ENCODE results near the gene IER5L.
"Not testable (repeated sequence)": the region's sequence is repeated elsewhere in the genome, so short reads cannot be mapped to it uniquely, and the experiment has no call there.

The IER5L gene

DNA sequence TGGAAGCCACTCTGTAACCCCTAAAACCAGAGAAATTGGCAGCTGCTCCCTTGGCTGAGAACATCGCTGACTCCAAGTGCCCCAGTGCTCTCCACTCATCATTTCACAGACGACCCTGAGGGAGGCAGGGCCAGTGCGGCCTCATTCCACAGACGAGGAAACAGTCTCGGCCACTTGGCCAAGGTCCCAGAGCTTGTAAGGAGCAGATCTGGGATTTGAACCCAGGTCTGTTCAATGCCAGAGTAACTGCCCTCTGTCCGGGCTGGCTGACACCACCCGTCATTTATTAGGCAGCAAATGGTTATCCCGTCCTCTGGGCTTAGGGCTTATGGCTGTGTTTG, 19.9 kb upstream of the IER5L start:
- ATAC-seq (no peak), DNase-seq (no peak)
- Mint-ChIP-seq H3K4me1 (peaks cover 4% of the 10 kb centered on the region), H3K27me3 (peaks cover 9% of the 10 kb centered on the region), H3K36me3 (ENCODE audit: low read depth) (no peaks in the 10 kb centered on the region), H3K4me3 (no peak overlapping the region), H3K9me3 (no peaks in the 10 kb centered on the region), H3K27ac (no peak overlapping the region)

- not testable (repeated sequence) for H3K4me1 Mint-ChIP-seq; ATAC-seq; H3K27ac Mint-ChIP-seq; DNase-seq; H3K4me3 Mint-ChIP-seq; H3K36me3 Mint-ChIP-seq (ENCODE audit: low read depth); H3K9me3 Mint-ChIP-seq; H3K27me3 Mint-ChIP-seq
These were observed 19.0 kb upstream of the IER5L start for GRCh38 chr9:129197045-129197444.

DNA sequence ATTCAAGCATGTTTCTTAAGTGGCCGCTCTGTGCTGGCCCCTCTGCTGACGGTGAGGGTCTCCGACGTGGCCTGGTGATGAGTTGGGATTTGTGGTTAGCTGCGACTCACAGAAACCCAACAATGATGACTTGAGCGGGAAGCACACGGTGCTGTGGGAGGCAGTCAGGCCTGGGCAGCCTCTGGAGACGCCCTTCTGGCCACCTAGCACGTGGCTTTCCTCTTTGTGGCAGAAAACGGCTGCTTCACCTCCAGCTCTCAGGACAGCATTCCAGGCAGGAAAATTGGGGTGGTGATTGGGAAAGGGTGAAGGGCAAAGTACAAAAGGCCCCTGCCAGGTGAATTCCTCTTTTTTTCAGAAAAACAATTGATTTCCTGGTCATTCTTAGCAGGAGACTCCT, 17.5 kb upstream of the IER5L start:
- Mint-ChIP-seq H3K4me1 (no peaks in the 10 kb centered on the region), H3K9me3 (no peaks in the 10 kb centered on the region), H3K4me3 (no peak overlapping the region), H3K36me3 (ENCODE audit: low read depth) (no peaks in the 10 kb centered on the region), H3K27ac (no peak overlapping the region), H3K27me3 (peaks cover 9% of the 10 kb centered on the region)
- DNase-seq: no peak
- no peak for ATAC-seq

DNA sequence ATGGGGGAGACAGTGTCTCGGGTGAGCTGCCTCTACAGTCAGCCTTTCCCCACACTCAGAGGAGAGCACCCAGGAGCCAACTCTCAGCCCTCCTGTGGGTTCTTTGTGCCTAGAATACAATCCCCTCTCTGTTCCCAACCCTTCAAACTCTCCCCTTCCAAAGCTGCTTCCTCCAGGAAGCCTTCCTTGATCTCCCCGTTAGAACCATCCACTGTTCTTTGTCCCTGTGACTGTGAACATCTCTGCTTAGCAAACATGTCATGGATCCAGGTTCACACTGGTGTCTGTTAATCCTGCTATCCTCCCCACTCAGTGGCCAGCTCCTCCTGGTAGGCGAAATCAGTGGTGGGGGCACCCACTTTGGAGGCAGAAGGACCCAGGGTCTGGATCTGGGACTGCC, 16.2 kb upstream of the IER5L start:
- H3K4me1 Mint-ChIP-seq: no peaks in the 10 kb centered on the region

DNA sequence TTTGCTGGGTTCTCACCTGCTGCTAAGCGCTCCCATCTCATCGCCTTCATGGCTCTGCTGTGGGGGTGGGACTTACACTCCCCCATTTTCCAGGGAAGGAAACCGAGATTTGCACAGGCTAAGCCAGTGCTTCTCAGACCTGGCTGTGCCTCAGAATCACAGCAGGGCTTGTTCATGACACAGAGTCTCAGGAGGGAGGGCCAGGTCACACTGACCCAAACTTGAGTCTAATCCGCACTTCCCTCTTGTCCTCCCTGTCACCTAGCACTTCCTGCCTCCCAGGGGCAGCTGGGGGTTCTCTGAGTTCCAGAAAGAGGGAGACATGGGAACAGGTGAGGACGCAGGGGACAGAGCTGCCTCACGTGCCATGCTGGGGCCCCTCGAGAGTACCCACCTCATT, 15.6 kb upstream of the IER5L start:
- Mint-ChIP-seq H3K36me3 (ENCODE audit: low read depth) (no peaks in the 10 kb centered on the region), H3K27ac (no peak overlapping the region), H3K4me1 (no peaks in the 10 kb centered on the region), H3K4me3 (no peak overlapping the region), H3K9me3 (no peaks in the 10 kb centered on the region), H3K27me3 (peaks cover 9% of the 10 kb centered on the region)
- ATAC-seq: no peak
- DNase-seq: no peak

More for the DNA sequence above, 16.2 kb upstream of the IER5L start:
- no peaks in the 10 kb centered on the region for H3K36me3 Mint-ChIP-seq (ENCODE audit: low read depth)
- no peak overlapping the region for H3K27ac Mint-ChIP-seq
- ATAC-seq (no peak), DNase-seq (no peak)
- H3K9me3 Mint-ChIP-seq: no peaks in the 10 kb centered on the region
- H3K27me3 Mint-ChIP-seq: peaks cover 9% of the 10 kb centered on the region
- H3K4me3 Mint-ChIP-seq: no peak overlapping the region

DNA sequence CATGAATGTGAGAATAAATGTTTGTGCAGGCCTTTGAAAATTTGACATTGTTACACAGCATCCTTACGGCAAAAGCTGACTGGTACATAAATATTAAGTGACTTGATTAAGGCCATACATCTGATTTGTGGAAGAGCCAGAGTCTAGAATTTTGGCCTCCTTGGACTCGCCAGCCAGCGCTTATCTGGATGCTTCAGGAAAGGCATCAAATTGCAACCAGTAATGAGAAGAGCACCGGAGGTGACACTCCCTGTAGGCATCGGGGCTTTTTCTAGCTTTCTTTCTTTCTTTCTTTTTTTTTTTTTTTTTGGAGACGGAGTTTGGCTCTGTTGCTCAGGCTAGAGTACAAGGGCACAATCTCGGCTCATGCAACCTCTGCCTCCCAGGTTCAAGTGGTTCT, 13.2 kb upstream of the IER5L start:
- H3K4me3 Mint-ChIP-seq: no peak overlapping the region
- peaks cover 3% of the 10 kb centered on the region for H3K9me3 Mint-ChIP-seq
- ATAC-seq (no peak), DNase-seq (no peak)
- H3K4me1 Mint-ChIP-seq: no peaks in the 10 kb centered on the region
- H3K27me3 Mint-ChIP-seq: peaks cover 7% of the 10 kb centered on the region
- H3K36me3 Mint-ChIP-seq (ENCODE audit: low read depth): no peaks in the 10 kb centered on the region
- no peak overlapping the region for H3K27ac Mint-ChIP-seq

- ATAC-seq; H3K27me3 Mint-ChIP-seq; DNase-seq; H3K4me1 Mint-ChIP-seq; H3K9me3 Mint-ChIP-seq; H3K27ac Mint-ChIP-seq; H3K36me3 Mint-ChIP-seq (ENCODE audit: low read depth); H3K4me3 Mint-ChIP-seq: not testable (repeated sequence)
These were observed 11.9 kb upstream of the IER5L start for GRCh38 chr9:129189971-129190370.

DNA sequence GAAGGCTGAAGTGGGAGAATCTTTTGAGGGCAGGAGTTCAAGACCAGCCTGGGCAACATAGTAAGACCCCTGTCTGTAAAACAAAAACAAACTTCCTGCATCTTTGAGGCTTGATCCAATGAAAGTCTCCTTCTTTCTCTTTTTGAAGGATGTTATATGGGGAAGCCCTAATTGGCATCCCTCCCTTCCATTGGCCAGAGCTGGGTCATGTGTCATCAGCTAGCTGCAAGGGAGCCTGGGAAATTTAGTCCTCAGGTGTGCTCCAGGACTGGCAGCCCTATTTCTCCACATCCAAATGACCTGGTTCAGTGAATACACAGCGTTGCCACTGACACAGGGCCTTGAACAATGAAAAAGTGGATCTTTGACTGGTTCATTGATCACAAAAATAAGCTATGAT, 9.0 kb upstream of the IER5L start:
- H3K27me3 Mint-ChIP-seq: no peaks in the 10 kb centered on the region
- DNase-seq (no peak), ATAC-seq (no peak)
- no peak overlapping the region for H3K27ac Mint-ChIP-seq
- no peak overlapping the region for H3K4me3 Mint-ChIP-seq
- H3K9me3 Mint-ChIP-seq: peaks cover 3% of the 10 kb centered on the region
- no peaks in the 10 kb centered on the region for H3K36me3 Mint-ChIP-seq (ENCODE audit: low read depth)
- no peaks in the 10 kb centered on the region for H3K4me1 Mint-ChIP-seq

- H3K9me3 Mint-ChIP-seq: peaks cover 3% of the 10 kb centered on the region
- H3K36me3 Mint-ChIP-seq (ENCODE audit: low read depth): no peaks in the 10 kb centered on the region
- H3K27ac Mint-ChIP-seq: no peak overlapping the region
- DNase-seq: no peak
- H3K27me3 Mint-ChIP-seq: no peaks in the 10 kb centered on the region
- no peak for ATAC-seq
- no peaks in the 10 kb centered on the region for H3K4me1 Mint-ChIP-seq
- H3K4me3 Mint-ChIP-seq: no peak overlapping the region
These were observed 7.9 kb upstream of the IER5L start for GRCh38 chr9:129185991-129186390.

- Mint-ChIP-seq H3K4me3 (no peak overlapping the region), H3K9me3 (peaks cover 3% of the 10 kb centered on the region), H3K36me3 (ENCODE audit: low read depth) (no peaks in the 10 kb centered on the region), H3K27me3 (no peaks in the 10 kb centered on the region), H3K27ac (no peak overlapping the region), H3K4me1 (no peaks in the 10 kb centered on the region)
- DNase-seq: no peak
- ATAC-seq: no peak
These were observed 7.3 kb upstream of the IER5L start for GRCh38 chr9:129185402-129185801.

DNA sequence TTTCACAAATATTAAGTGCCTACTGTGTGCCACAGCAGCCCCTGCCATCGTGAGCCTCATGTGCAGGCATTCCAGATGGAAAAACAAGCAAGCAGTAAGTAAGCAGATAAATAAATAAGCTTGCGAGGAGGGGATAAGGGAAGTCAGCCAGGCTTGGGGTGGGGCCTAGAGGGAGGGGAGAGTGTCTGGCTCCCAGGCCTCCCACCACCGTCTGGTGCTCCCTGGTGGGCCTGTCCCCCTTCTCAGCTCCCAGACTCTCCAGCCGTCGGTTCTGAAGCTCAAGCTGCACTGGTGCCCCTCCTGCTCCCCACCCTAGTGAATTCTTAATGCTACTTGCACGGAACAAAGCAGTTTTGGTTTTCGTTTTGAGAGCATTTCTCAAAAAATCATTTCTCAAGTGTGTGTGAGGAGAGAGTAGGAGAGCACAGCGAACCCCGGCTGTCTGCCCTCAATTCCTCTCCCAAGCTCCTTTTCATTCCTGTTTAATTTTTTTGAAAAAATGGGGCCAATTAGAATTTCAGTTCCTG, 6.6 kb upstream of the IER5L start:
- no peak overlapping the region for H3K27ac Mint-ChIP-seq

GRCh38 chr9:129184219-129184524, 6.1 kb upstream of the IER5L start:
- H3K4me3 Mint-ChIP-seq: no peak overlapping the region
- no peaks in the 10 kb centered on the region for H3K27me3 Mint-ChIP-seq
- H3K27ac Mint-ChIP-seq: no peak overlapping the region
- H3K4me1 Mint-ChIP-seq: no peaks in the 10 kb centered on the region
- DNase-seq (no peak), ATAC-seq (no peak)
- peaks cover 3% of the 10 kb centered on the region for H3K9me3 Mint-ChIP-seq
- H3K36me3 Mint-ChIP-seq (ENCODE audit: low read depth): no peaks in the 10 kb centered on the region

More for the DNA sequence above, 6.6 kb upstream of the IER5L start:
- H3K27me3 Mint-ChIP-seq: no peaks in the 10 kb centered on the region
- H3K36me3 Mint-ChIP-seq (ENCODE audit: low read depth): no peaks in the 10 kb centered on the region
- ATAC-seq (no peak), DNase-seq (no peak)
- peaks cover 3% of the 10 kb centered on the region for H3K9me3 Mint-ChIP-seq
- H3K4me3 Mint-ChIP-seq: no peak overlapping the region
- no peaks in the 10 kb centered on the region for H3K4me1 Mint-ChIP-seq

- Mint-ChIP-seq H3K36me3 (ENCODE audit: low read depth) (no peaks in the 10 kb centered on the region), H3K27me3 (no peaks in the 10 kb centered on the region), H3K4me3 (no peak overlapping the region), H3K4me1 (no peaks in the 10 kb centered on the region), H3K27ac (no peak overlapping the region), H3K9me3 (peaks cover 3% of the 10 kb centered on the region)
- peak; percentile 18 for ATAC-seq
- no peak for DNase-seq
These were observed 5.6 kb upstream of the IER5L start for GRCh38 chr9:129183495-129184218.

- H3K4me3 Mint-ChIP-seq: no peak overlapping the region
- H3K27ac Mint-ChIP-seq: no peak overlapping the region
- peaks cover 3% of the 10 kb centered on the region for H3K9me3 Mint-ChIP-seq
- no peaks in the 10 kb centered on the region for H3K27me3 Mint-ChIP-seq
- H3K4me1 Mint-ChIP-seq: no peaks in the 10 kb centered on the region
- ATAC-seq (no peak), DNase-seq (no peak)
- H3K36me3 Mint-ChIP-seq (ENCODE audit: low read depth): no peaks in the 10 kb centered on the region
These were observed 4.8 kb upstream of the IER5L start for GRCh38 chr9:129182625-129183494.

GRCh38 chr9:129182122-129182521, 4.1 kb upstream of the IER5L start:
- no peak overlapping the region for H3K27ac Mint-ChIP-seq
- ATAC-seq: no peak

More at GRCh38 chr9:129182122-129182521, 4.1 kb upstream of the IER5L start:
- Mint-ChIP-seq H3K27me3 (no peaks in the 10 kb centered on the region), H3K4me1 (no peaks in the 10 kb centered on the region), H3K9me3 (no peaks in the 10 kb centered on the region), H3K36me3 (ENCODE audit: low read depth) (no peaks in the 10 kb centered on the region), H3K4me3 (no peak overlapping the region)
- DNase-seq: no peak
